ENCODE data around the gene SRD5A1.

SRD5A1 gene

DNA sequence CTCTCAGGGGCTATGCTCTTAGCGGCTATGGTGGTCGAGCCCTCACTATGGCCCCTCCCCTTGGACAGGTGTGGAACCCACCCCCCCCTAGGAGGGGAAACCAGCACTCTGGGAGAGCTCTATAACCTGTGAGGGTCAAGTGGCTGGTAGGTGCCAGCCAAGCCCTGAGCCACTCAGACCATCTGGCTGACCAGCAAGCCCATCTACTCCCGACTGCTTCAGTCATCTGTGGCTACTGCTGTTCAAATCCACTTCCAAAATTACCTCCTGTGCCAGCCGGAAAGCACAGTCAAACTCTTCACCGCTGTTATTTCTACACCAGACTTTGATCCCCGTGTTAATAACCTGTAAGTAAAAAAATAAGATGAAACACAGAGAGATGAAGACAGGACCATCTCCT, 28.9 kb upstream of the SRD5A1 start:
- H3K4me3 ChIP-seq (ENCODE audit: low read depth, low read length): no peak overlapping the region
- H3K27me3 ChIP-seq (replicated peaks): no peaks in the 10 kb centered on the region
- in situ Hi-C loops (cut with HindIII; ENCODE audit: low pct_ligation_motif_present, low sequenced_read_pairs): no loop called here
- TF ChIP-seq CTCF (IDR thresholded peaks at IDR 0.05; ENCODE audit: low read depth, low read length, missing control alignments): no peak
- DNase-seq: no peak
- no peak overlapping the region for H3K27ac ChIP-seq
- peaks cover 90% of the 10 kb centered on the region for H3K36me3 ChIP-seq (replicated peaks)

GRCh38 chr5:6604946-6605345, 28.3 kb upstream of the SRD5A1 start:
- Histone ChIP-seq H3K4me3 (ENCODE audit: low read depth, low read length) (no peak overlapping the region), H3K36me3 (replicated peaks) (peaks cover 92% of the 10 kb centered on the region), H3K27me3 (replicated peaks) (no peaks in the 10 kb centered on the region), H3K27ac (no peak overlapping the region)
- in situ Hi-C loops (cut with HindIII; ENCODE audit: low pct_ligation_motif_present, low sequenced_read_pairs): no loop called here
- DNase-seq: no peak
- TF ChIP-seq CTCF (IDR thresholded peaks at IDR 0.05; ENCODE audit: low read depth, low read length, missing control alignments): no peak

DNA sequence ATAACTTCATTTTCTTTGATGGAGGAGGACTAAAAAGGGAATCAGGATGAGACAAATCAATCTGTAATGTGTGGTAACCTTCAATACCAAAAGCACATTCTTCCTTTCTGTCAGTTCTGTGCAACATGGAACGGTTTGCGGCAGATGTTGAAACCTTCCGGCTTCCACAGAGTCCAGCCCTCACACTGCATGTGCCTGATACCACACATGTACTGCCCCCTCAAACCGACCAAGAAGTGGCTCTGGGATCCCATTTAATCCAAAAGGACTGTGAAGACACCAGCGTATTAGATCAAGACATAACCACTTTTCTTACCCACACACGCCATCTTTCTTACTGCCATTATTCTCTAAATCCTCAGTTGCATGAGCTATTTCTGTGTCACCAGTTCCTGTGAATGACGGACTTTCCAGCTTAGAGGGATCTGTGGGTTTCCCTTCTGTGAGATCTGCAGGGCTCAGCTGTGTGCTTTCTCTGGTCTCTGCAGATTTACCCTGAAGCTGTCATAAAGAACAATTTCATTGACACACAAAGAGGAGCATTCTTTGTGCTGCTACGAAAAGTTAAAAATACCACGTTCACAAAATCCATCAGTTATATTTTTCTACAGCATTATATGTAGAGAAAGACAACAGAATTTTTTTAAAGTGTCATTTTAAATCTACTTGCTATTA, 26.2 kb upstream of the SRD5A1 start:
- Histone ChIP-seq H3K4me3 (ENCODE audit: low read depth, low read length) (no peak overlapping the region), H3K27me3 (replicated peaks) (no peaks in the 10 kb centered on the region), H3K27ac (no peak overlapping the region), H3K36me3 (replicated peaks) (peaks cover 90% of the 10 kb centered on the region)
- no peak for TF ChIP-seq CTCF (IDR thresholded peaks at IDR 0.05; ENCODE audit: low read depth, low read length, missing control alignments)
- in situ Hi-C loops (cut with HindIII; ENCODE audit: low pct_ligation_motif_present, low sequenced_read_pairs): no loop called here
- no peak for DNase-seq

DNA sequence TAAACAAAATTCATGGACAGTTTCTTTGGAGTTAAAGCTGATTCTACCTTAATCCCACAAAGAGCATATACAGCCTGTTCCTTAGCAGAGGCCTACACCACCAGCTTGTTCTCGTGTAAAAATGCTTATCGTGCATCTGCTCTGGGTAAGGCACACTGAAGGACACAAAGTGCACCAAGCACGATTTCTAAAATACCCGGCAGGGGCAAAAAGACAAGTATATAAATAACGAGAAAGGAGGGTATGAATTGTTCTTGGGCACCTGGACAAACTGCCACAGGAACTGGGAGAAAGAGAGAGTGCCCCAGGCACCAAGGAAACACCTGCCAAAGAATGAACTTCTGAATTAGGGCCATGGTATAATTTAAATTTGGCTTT, 25.7 kb upstream of the SRD5A1 start:
- Histone ChIP-seq H3K27me3 (replicated peaks) (no peaks in the 10 kb centered on the region), H3K4me3 (ENCODE audit: low read depth, low read length) (no peak overlapping the region), H3K27ac (no peak overlapping the region), H3K36me3 (replicated peaks) (peaks cover 89% of the 10 kb centered on the region)
- no peak for TF ChIP-seq CTCF (IDR thresholded peaks at IDR 0.05; ENCODE audit: low read depth, low read length, missing control alignments)
- in situ Hi-C loops (cut with HindIII; ENCODE audit: low pct_ligation_motif_present, low sequenced_read_pairs): no loop called here
- no peak for DNase-seq

- no peak for TF ChIP-seq CTCF (IDR thresholded peaks at IDR 0.05; ENCODE audit: low read depth, low read length, missing control alignments)
- H3K4me3 ChIP-seq (ENCODE audit: low read depth, low read length): no peak overlapping the region
- in situ Hi-C loops (cut with HindIII; ENCODE audit: low pct_ligation_motif_present, low sequenced_read_pairs): no loop called here
- peaks cover 90% of the 10 kb centered on the region for H3K36me3 ChIP-seq (replicated peaks)
- H3K27me3 ChIP-seq (replicated peaks): no peaks in the 10 kb centered on the region
- no peak overlapping the region for H3K27ac ChIP-seq
- DNase-seq: no peak
Observed at GRCh38 chr5:6608016-6608415, 25.2 kb upstream of the SRD5A1 start.
